NCI-H146 (cell line): ENCODE results near the gene DENND1A.
"Not testable (repeated sequence)": the region's sequence is repeated elsewhere in the genome, so short reads cannot be mapped to it uniquely, and the experiment has no call there.

Experiments used
- DNase-seq: peaks from one replicate; lab custom pipeline; 2025; lab: John Stamatoyannopoulos, UW

Gene DENND1A

DNA sequence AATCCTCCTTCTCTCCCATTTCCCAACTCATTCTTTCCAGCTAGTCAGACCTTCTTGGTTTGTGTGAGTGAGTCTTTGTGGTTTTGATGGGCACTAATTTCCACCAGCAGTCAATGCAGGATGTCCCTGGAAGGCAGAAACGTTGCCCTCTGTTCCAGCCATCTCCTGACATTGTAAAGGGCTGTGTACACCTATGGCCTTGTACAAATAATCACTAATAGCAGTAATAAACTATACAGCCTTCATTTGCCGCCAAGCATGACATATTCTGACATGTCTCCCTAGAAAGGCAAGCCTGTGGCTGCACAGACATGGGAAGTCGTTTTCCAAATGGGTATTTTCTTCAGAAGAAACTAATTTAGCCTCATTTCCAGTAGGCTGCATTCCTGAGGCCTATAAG lies 18.4 kb upstream of the DENND1A start:
- no peak for DNase-seq

DNA sequence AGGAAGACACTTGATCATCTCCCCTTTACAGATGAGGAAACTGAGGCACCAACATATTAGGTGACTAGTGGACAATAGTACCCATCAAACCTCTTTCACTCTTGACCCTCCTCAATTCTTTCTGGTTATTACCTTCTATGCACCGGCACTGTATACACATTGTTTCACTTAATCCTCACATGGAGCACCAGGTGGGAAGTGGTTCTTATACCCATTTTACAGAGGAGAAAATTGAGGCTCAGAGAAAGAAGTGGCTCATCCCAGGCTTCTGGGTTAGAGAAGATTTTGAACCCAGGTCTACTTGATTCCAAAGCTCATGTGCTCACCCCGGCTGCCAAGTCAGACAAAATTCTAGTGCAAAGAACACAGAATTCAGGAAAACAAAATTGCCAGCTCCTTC lies 17.4 kb upstream of the DENND1A start:
- DNase-seq, result no peak

DNA sequence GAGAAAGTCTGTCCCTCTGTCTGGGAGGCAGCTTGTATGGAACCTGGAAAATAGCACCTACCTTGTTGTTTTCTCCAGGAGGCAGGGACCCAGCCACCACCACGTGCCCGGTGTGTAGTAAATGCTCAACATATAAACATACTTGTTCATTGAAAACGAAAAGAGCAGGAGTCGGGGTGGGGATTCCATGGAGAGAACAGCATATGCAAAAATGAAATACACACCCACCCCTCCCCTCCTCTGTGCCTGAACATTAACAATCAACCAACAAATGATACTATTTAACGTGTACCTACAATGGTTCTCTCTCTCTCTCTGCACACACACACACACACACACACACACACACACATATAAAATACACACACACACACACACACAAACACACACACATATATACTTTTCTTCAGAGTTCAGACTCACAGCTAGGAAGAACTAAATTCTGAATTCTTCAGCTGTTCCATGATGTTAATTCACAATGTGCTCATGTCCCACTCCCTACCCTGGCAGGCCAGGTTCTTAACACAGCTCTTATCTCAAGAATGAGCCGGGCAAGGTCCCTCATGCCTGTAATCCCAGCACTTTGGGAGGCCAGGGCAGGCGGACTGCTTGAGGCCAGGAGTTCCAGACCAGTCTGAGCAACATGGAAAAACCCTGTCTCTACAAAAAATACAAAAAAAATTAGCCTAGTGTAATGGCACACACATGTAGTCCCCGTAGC lies 16.3 kb upstream of the DENND1A start:
- no peak for DNase-seq

DNA sequence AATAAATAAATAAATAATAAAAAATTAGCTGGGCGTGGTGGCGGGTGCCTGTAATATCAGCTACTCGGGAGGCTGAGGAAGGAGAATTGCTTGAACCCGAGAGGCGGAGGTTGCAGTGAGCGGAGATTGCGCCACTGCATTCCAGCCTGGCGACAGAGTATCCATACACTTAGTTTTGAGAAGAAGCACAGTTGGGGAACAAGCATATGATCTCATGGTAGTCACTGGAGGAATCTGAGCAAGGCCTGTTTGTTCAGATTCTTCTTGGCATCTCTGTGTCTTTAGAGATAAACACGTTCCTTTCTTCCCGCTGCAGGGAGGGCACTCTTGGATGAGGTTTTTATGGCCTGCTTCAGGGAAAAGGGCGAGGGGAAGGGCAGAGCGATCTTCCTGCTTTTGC lies 15.6 kb upstream of the DENND1A start:
- DNase-seq, result no peak

DNA sequence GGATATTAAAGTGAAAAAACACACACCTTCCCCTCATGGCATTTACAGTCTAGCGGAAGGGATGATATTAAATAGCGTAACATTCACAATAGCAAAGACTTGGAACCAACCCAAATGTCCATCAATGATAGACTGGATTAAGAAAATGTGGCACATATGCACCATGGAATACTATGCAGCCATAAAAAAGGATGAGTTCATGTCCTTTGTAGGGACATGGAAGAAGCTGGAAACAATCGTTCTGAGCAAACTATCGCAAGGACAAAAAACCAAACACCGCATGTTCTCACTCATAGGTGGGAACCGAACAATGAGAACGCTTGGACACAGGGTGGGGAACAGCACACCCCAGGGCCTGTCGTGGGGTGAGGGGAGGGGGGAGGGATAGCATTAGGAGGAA lies 14.5 kb upstream of the DENND1A start:
- not testable (repeated sequence) for DNase-seq

DNA sequence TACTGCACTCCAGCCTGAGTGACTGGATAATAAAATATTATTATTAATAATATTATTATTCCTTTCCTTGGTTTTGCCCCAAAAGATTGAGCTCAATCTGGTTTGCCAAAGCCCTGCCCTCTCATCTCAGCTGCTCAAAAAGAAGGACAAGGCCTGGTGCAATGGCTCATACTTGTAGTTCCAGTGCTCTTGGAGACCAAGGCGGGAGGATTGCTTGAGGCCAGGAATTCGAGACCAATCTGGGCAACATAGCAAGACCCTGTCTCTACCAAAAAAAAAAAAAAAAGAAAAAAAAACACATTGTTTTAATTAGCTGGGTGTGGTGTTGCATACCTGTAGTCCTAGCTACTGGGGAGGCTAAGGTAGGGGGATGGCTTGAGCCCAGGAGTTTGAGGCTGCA lies 13.7 kb upstream of the DENND1A start:
- no peak for DNase-seq

DNA sequence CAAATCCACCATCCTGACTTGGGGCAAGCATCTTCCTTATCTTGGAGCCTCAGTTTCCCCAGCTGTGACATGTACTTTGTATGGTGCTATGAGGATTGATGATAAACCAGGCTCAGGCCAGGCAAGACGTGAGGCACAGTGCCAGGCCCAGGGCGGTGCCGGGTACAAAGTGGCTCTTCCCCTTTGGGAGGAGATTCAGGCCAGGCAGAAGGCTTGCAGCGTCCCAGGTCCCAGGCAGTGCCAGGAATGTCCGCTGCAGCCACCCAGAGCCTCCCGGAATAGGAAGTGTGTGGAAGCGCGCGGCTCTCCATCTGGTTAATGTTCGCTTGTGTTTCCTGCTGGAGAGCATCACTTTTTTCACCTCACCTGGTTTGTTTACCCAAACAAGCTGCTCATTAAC lies 12.6 kb upstream of the DENND1A start:
- no peak for DNase-seq

DNA sequence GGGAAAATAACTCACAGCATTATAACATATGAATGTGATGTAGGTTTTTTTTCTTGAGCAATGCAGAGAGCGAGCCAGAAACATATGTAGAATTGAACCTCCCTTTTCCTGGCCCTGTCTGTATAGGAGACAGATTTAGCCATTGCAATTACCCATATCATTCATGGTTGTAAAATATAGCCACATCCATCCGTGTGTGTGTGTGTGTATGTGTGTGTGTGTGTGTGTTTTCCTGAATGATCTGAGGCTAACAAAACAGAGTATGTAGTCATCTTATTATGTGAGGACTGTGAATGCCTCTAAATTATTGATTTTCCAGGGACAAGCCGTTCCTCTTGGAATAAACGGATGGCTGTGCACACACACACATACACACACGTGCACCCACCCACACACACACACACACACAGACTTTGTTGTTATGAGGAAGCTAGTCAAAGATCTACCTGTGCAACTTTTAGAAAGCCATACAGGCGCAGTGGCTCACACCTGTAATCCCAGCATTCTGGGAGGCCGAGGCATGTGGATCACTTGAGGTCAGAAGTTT lies 11.7 kb upstream of the DENND1A start:
- peak; percentile 56 for DNase-seq

DNA sequence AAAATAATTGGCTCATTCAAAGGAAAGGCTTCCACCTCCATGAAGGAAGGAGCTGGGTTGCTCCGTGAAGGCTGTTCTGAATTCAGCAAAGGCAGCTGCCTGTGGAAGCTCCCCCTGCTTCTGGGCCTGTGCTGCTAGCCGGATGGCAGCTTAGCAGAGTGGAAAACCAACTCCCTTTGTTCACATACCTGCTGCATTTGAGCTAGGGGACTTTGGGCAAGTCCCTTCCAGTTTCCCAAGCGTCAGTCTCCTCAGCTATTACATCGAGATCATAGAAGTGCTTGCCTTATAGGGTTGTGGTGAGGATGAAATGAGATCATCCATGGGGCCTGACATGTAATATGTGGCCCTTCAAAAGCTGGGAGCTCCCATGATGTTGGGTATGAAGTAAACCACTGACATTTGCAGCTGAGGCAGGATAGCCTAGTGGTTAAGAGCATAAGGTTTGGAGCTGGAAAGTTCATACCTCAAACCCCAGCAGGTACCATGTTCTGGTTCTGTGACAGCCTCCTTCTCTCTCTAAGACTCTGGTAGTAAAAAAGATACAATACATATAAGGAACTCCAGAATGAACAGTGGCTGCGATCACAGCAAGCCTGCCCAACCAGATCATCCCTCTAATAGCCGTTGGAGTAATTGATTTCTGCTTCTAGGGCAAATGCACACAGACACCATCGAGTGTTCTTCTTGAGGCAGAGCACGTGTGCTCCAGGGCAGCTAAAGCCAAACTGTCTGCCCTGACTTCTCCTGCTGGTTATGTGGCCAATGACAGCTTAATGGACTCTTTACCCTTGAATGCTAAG lies 11.0 kb upstream of the DENND1A start:
- peak; percentile 21 for DNase-seq

DNA sequence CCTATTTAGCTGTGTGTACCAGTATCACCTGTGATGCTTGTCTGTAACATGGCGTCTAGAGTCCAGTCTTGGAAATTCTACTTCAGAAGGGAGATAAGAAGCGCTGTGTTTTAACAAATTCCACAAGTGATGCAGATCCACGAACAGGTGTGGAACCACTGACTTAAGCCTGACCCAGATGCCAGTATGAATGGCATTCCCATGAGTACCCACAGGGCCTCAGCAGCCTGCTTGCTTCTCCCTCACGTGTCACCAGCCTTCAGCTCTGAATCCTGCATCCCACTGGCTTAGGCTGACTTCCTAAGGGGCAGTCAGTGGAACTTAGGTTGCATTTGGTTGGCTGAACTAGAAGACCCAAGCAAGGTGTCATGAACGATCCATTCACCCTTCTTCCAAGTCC lies 8.5 kb upstream of the DENND1A start:
- no peak for DNase-seq

DNA sequence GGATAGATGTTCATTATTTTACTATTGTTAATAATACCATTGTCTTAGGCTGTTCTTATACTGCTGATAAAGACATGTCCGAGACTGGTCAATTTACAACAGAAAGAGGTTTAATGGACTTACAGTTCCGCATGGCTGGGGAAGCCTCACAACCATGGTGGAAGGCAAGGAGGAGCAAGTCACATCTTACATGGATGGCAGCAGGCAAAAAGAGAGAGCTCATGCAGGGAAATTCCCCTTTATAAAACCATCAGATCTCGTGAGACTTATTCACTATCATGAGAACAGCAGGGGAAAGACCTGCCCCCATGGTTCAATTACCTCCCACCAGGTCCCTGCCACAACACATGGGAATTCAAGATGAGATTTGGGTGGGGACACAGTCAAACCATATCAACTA lies 6.6 kb upstream of the DENND1A start:
- DNase-seq, result not testable (repeated sequence)

DNA sequence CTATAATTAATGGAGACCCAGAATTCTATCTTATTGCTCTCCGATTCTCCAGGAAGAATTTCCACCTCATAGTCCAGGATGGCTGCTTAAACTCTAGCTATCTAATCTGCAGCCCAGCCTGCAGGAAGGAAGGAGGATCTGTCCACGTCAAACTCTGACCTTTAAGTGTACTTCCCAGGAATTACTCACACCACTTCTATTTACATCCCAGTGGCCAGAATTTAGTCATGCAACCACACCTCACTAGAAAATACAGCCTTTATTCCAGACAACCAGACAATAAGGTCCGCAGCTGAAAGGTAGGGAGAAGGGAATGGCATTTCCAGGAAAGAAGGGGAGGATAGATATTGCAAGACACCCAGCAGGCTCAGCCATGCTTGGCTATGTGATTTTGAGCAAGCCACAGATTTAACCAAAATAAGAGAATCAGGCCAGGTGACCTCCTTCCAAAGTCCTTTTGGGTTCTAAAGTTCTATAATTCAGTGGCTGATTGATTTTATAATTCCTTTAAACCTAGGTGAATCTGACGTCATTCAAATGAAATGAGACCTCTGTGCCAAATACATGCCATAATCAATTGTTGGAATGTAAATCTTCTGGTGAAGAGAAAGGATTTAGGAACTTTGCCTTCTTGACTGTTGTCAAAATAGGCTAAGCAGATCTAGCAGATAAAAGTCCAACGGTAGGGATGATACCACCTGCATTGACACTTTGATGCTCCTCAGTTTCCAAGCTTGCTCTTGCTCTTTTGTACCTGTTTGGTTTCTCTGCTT lies 3.7 kb upstream of the DENND1A start:
- DNase-seq, result no peak

DNA sequence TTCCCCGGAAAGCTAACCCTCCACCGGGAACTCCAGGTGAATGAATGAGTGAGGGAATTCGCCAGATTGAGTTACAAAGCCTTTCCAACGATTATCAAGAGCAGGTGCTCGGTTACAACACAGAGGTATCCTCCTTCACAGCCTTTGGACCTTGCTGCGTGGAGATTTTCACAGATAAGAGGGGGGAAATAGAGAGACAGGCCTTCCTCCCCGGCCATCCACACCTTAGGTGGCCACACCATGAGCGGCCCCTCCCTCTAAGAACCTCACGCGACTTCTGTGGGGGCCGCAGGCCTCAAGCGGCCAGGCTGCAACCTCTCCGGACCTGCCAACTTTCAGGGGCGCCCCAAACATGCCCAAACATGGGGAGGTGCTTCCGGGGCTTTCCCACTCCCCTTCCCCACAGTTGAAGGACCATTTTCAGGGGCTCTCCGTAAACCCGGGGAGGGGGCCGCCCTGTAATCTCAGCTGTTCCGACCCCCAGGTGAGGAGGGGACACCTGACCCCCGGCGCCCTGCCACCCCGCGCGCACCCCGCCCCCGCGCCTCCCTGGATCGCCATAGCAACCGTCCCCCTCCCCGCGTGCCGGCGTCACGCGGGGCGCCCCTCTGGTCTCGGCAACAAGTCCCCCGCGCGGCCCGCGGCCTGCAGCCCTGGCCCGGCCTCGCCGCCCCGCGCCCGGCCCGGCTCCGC lies 603 bp downstream of the DENND1A start:
- peak; percentile 59 for DNase-seq

DNA sequence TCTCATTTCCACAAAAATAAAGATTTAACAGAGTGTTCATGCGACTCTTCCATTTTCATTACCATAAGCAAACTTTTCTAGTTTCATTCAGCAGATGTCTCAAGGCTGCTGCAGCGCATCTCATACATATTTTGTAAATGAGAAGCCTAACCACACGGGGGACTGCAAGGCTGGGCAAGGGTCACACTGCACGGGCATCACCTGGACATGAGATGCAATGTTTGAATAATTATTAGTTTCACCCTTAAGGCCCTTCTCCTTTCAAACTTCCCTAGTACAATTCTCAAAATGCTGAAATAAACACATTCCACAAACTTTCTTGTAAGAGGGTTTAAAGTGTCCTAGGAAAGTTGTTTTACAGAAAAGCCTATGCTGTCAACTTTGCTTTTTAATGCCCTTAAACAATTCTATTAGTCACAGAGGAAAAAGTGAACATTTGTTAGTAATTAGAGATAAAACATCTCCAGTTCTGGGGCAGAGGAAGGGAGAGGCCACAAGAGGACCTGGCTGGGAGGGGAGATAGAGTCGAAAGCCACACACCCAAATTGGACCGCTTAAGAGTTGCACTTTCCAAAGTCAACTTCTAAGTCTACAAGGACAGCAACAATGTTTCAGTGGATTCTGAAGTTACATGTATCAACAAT lies 1.3 kb downstream of the DENND1A start:
- no peak for DNase-seq

DNA sequence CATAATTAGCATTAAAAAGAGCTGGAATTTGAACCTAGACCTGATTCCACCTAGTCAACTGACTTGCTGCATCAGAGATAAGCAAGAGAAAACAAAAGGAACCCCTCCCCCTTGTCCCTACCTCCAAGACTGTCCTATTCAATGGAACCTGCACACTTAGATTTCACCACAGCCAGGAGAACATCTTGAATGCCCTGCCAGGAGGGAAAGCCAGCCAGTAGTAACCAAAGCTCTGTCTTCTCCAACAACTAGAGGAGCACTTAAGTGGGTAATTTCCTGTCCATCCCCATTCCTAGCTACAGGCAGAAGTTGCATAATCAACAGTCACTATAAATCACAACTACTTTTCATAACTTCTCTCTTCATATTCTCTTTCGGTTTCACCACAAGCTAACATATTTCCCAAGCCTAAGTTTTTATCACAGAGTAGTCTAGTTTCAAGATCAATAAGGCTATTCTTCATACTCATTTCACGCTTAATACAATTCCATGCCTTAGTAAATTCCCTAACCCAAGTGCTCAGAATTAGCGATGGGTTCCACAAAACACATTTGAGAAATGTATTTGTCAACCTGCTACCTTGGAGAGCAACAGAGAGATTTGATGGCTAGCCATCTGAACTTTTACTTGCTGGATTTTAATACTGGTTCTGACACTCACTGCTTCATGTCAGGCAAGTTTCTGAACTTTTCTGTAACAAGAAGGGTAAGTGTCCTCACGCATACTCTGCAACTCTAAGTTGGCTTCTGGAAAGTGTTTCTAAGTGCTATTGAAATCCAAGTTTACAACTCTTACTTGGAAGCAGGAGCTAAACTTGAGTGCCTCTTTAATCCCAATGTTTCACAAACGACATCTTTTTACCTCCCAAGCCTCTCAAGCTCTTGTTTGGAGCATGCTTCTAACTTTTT lies 2.0 kb downstream of the DENND1A start:
- DNase-seq, result no peak

DNA sequence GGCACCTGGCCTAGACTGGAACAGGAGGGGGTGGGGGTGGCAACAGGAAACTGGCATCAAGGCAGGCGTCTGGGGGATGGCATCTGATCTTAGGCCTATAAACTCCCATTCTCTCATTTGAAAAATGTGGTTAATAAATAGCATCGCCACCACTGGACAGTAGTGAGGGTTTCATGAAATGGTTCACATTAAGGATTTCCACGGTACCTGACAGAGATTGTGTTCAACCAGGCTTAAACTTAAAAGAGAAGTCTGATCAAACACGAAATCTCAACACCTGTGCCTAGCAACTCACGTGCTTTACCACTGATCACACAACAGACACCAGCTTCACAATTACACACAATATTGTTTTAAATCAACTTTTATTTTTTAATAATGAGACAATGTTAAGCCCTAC lies 3.0 kb downstream of the DENND1A start:
- DNase-seq, result no peak

DNA sequence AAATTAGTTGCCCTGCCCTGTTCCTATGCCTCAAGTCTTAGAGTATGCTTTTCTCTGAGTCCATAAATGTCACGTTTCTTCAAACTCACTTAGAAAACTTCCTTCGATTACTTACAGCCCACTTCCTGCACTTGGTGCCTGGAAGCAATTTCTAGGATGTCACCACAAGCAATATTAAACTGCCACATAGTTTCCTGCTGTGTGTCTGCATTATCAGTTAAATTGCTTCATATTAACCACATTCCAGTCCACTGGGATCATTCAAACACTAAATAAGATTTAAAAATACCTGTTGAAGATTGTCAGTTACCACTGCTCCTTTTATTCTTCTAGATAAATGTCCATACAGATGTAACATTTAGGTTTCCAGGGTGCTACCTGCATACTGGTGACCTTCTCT lies 4.1 kb downstream of the DENND1A start:
- no peak for DNase-seq

DNA sequence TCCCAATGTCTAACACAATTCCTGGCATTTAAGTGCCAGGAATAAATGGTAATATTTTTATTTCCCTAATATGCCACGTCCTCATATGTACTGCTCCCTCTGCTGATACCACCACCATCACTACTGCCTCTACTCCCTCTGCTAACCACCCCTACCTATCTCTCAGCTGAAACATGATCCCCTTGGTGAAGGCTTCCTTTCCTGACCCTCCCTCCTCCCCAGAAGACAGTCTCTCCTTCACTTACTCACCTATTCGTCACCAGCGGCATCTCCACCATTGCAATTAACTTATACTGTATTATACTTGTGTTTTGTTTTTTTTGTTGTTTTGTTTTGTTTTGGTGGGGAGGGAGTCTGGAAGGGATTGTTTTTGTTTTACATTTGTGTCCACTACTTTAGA lies 4.8 kb downstream of the DENND1A start:
- no peak for DNase-seq

DNA sequence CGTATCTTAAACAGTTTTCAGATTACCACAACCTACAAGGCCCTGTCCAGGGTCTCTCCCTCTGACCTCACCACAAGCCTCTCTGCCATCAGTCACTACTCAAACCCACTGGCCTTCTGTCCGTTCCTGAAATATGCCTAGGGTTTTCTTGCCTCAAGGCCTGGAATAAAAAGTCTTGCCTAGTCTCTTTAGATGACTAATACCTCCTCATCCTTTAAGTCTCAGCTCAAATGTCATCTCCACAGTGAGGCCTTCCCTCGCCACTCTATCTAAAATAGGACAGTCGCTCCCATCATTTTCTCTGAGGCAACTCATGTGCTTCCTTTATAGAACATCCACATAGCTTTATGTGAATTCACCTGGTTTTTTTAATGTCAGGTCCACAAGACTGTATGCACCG lies 5.2 kb downstream of the DENND1A start:
- no peak for DNase-seq

DNA sequence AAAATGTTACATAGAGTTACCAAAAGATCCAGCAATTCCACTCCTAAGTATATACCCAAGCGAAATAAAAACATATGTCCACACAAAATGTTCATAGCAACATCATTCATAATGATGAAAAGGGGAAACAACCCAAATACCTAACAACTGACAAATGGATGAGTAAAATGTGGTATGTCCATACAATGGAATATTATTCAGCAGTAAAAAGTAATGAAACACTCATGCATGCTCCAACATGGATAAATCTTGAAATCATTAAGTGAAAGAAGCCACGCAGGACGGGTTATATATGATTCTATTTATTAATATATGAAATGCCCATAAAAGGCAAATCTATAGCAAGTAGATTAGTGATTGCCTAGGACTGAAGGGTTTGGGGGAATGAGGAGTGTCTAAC lies 6.0 kb downstream of the DENND1A start:
- DNase-seq, result no peak
